ENCODE data around the gene CTCFL. TPM values are rescaled to one million over a fixed set of nuclear protein-coding genes. Genes with fewer than 3 reads are reported as not detected.
"Not testable (repeated sequence)": the region's sequence is repeated elsewhere in the genome, so short reads cannot be mapped to it uniquely, and the experiment has no call there.

Gene CTCFL
- polyA plus RNA-seq, 4 donors, result 1.0 to 3.6 (median 2.5) TPM

DNA sequence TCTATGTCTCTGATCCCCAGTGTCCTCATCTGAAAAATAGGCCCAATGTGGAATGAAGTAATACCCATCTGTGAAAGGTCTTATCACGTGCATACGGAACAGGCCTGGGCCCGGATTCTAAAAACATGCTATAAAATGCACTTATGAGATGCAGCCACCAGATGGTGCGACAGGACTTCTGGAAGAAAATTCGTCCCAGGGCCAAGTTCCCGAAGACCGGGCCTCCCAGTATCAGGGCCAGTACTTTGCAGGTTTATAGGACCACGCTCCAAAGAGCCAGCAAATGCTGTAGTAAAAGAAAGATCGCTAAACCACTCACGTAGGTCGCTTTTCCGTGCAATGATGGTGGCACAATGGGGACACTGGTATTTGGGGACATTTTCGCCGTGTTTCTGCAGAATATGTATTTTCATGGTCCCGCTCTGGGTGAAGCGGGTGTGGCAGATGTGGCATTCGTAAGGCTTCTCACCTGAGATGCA is 10.6 kb downstream of the CTCFL start:
- DNase-seq (ENCODE audit: low read depth in 4 of 4, low spot score in 2 of 4), result peak in 3 of 4 donors; percentile 50 to 58 (median 57)

DNA sequence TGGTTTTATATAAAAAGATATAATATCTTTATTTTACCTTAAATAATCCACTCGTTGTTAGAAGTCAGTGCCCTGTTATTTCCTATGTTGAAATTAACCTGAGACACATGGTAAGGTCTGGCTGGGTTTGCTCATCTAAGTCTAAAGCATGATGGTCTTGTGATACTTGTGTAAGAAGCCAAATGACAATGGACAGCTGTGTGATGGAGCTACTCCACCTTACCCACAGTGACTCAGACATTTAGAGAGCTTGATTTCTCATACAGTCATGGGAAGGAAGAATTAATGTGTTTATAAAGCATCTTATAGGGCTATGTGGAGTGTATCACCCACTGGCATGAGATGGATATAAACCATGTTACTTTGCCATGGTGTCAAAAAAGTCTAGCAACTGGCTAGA is 11.7 kb downstream of the CTCFL start:
- DNase-seq (ENCODE audit: low read depth in 4 of 4, low spot score in 2 of 4), result no peak

DNA sequence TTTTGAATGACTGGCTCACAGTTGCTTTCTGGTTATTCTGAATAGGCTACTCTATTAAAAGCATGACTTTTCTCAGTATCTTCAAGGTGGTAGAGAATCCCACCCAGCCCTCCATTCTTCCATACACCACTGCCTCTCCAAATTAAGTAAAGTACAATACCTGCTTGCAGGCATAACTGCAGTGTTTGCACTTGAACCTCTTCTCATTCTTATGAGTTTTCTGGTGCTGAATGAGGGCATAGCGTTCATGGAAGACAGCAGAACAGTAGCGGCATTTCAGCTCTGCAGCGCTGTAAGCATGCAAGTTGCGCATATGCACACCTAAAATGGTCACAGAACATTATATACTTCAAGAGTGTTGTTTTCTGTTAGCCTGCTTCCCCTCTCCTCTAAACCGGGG is 12.5 kb downstream of the CTCFL start:
- DNase-seq (ENCODE audit: low read depth in 4 of 4, low spot score in 2 of 4), result no peak

DNA sequence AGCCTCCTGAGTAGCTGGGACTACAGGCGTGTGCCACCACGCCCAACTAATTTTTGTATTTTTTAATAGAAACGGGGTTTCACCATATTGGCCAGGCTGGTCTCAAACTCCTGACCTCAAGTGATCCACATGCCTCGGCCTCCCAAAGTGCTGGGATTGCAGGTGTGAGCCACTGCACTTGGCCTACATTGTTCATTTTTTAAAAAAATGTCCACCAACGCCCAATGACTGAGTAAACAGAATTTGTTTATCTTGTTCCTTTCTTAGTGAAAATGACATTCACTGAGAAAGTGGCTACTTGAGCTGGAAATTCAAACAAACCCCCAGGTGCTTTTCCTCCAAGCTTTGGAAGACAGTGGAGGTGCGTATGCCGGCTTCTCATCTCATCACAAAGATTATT is 13.2 kb downstream of the CTCFL start:
- not testable (repeated sequence) for DNase-seq (ENCODE audit: low read depth in 4 of 4, low spot score in 2 of 4)

DNA sequence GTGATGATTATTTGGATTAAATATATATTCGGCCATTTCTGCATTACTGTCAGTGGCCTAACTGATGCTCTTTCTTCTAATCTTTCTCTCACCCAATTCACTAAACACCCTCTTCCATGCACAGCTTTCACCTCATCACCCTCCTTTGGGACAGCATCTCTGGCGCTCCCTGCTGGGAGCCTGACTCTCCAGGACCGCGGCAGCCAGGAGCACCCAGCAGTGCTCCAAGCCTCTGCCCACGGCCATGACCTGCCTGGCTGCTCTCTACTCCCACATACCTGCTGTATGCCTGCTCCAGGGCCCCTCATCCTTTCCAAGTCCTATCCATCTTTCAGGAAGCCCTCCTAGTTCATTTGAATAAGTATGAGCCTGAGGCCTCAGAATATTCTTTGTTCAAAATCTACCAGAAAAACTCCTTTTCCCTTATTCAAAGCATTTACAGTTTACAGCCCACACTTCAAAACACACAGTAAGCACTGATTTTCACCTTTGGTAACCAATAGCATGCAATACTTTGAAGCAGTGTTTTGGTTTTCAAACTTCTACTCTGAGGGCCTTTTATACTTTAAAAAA is 15.2 kb downstream of the CTCFL start:
- no peak for DNase-seq (ENCODE audit: low read depth in 4 of 4, low spot score in 2 of 4)

DNA sequence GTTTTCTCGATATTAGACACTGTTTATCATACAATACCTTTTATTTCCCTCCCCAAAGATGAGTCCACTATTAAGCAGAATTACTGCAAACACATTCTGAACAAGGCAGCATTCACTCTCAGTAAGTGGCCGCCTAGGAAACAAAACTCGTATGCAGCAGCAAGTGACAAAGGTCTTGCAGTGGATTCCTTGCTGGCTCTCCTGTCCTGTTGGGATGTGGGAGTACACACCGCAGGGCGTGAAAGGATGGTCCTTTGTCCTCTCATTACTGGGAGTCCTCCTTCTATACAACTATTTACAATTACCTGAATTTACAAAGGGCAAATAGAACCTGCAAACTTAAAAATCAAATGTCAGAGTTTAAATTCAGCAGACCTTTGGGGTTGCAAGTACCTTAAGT is 16.1 kb downstream of the CTCFL start:
- no peak for DNase-seq (ENCODE audit: low read depth in 4 of 4, low spot score in 2 of 4)

DNA sequence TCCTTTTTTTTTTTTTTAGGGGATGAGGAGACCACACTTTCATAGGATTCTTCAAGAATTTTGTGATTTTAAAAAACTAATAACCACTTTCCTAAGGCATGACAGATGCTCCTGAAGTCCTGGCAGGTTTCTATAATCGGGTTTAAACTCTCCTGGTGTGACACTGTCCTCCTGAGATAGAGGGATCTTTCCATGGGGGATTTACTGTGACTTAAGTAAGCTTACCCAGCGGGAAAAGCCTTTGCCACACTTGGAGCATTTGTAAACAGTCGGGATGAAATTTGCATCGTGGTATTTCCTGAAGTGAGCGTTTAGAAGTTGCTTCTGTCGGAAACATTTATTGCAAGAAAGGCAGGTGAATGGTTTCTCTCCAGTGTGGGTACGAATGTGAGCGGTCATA is 16.6 kb downstream of the CTCFL start:
- no peak for DNase-seq (ENCODE audit: low read depth in 4 of 4, low spot score in 2 of 4)

DNA sequence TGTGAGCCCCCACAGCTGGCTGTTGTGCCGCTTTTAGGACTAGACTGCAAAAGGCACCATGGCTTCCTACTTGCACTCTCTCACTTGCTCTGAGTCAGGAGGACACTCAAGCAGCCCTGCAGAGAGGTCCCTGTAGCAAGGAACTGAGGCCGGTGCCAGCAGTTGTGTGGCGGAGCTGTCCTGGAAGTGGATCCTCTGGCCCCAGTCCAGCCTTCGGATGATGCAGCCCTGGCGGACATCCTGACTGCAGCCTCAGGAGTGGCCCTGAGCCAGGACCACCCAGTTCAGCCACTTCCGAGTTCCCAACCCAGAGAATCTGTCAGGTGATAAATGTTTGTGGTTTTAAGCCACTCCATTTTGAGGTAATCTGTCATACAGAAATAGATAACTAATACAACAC is 17.5 kb downstream of the CTCFL start:
- DNase-seq (ENCODE audit: low read depth in 4 of 4, low spot score in 2 of 4), result no peak

DNA sequence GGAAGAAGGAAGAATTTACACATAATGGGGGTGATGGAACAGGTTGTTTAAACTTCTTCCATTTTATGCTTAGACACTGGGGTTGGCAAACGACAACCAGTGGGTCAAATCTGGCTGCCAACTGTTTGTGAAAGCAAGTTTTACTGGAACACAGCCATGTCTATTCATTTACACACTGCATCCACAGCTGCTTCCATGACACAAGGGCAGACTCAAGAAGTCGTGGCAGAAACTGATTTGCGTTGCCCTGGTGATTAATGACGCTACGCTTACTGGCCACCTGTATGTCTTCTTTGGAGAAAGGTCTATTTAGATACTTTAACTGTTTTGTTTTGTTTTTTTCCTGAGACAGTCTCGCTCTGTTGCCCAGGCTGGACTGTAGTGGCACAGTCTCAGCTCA is 19.0 kb downstream of the CTCFL start:
- DNase-seq (ENCODE audit: low read depth in 4 of 4, low spot score in 2 of 4), result no peak

DNA sequence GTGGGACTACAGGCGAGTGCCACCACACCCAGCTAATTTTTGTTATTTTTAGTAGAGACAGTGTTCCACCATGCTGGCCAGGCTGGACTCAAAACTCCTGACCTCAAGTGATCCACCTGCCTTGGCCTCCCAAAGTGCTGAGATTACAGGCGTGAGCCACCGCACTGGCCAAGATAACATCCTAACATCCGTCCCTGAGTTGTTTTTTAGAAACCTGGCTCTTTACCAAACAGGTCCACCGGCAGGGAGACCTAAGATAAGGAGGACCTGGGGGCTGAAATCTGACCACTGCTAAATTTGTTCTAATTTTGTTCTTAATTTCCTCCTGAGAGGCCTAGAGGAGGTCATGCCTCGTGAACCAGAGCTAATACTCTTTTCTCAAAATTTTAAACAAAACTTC is 20.5 kb downstream of the CTCFL start:
- no peak for DNase-seq (ENCODE audit: low read depth in 4 of 4, low spot score in 2 of 4)

DNA sequence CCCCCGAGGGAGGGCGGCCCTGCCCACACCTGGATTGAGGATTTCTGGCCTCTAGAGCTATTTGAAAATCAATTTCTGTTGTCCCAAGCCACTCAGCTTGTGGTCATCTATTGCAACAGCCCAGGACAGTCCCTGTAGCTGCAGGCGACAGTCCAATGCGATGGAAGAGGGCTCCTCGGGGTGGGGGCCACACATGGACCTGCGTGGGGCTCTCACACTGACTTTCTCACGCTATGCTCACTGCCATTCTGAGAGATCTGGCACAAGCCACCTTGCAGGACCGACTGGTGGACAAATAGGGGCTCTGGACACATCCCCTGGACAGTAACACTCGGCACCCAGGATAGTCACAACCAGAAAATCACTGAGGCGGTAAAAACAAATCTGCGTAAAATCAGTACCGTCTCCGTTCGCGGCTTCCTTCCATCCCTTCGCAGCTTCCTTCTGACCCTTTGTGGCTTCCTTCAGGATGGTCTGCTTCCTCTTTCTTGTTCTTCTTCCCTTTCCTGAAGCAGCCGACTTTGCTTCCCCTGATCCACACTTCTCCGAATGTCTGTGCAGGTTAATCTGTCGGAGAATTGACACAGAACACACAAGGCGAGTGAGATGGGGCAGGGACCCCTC is 21.8 kb downstream of the CTCFL start:
- no peak for DNase-seq (ENCODE audit: low read depth in 4 of 4, low spot score in 2 of 4)

DNA sequence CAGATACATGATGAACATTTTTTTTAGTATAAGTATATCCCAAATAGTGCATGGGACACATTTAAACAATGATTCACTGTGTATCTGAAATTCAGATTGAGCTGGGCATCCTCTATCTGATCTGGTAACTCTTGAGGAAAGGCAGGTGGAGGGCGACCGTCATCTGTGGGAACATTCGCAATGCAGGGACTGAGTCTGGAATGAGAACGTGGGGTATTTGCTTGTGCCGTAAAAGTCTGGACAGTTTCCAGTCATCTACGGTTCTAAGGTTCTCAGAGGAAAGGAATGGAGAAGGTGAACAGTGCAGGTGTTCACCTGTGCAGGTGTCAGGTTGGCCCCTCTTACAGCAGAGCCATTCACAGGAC is 22.6 kb downstream of the CTCFL start:
- no peak for DNase-seq (ENCODE audit: low read depth in 4 of 4, low spot score in 2 of 4)

DNA sequence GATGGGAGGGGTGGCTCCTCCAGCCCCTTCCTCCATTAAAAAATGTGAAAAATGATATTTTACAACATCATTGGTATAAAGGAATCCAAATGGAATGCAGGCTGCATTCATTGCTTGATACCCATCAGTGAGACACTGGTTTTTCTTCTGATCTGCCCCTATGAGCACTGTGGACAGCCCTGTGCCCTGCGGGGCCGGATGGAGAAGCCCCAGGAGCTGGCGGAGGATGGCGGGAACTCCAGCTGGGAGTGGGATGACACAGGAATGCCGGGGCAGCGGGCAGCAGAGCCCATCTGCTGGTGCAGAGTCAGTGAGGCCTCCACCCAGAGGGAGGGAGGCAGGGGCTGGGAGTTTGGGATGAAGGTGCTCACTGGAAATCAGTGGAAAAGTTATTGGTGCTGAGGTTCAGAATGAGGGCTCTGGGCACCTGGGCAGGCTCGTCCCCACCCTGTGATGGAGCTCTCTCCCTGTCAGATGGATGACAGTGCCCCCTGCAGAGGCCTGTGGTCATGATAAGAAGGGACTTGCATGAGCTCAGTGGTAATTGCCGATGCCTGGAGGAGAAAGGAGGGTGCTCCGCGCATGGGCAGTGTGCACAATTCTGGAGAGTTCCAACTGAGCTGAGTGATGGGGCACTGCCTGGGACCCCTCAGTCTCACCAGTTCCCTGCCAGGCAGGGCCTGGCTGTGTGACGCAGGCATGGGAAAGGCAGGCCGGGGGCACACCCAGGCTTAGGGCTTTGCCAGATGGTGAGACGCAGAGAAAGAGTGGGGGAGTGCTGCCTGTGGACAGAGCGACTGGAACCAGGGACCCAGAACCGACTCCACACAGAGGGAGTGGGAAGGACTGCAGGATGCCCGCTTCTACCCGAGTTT is 23.2 kb downstream of the CTCFL start:
- DNase-seq (ENCODE audit: low read depth in 4 of 4, low spot score in 2 of 4), result no peak

DNA sequence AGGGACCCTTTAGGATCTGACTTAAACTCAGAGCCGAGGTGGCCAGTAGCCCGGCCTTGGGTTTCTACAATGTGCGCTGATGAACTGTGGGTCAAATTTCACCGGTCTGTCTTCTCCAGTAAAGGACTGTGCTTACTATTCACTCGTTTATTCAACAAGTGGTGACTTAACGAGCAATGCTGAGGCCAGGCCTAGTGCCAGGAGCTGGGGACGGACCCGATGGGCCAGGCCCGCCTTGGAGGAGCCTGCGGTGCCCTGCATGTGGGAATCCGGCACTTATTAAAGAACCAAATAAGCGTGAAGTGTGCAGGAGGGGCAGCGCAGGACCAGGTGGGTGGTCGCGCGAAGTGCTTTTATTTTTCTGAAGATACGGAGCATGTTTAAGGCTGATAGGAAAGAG is 24.0 kb downstream of the CTCFL start:
- no peak for DNase-seq (ENCODE audit: low read depth in 4 of 4, low spot score in 2 of 4)

DNA sequence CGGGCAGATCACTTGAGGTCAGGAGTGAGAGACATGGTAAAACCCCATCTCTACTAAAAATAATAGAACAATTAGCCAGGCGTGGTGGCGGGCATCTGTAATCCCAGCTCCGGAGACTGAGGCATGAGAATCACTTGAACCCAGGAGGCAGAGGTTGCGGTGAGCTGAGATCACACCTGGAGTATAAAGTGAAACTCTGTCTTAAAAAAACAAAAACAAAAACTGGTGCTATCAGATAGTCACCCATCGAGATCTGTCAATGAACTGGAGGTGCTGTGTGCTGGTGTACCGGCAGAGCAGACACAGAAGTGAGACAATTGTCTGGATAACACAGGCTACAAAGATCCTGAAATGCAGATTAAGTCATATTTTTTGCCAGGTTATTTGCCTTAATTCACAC is 24.7 kb downstream of the CTCFL start:
- no peak for DNase-seq (ENCODE audit: low read depth in 4 of 4, low spot score in 2 of 4)

DNA sequence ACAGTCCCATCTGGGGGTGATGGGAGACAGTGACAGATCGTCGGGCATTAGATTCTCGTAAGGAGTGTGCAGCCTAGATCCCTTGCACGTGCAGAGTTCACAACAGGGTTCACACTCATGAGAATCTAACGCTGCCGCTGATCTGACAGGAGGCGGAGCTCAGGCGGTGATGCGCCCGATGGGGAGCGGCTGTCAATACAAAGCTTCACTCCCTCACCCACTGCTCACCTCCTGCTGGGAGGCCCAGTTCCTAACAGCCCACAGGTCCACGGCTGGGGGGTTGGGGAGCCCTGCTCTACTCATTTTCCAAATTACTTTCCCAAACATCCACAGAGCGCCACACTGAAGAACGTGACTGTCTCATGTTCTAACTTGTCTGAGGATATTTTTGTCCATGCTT is 25.3 kb downstream of the CTCFL start:
- no peak for DNase-seq (ENCODE audit: low read depth in 4 of 4, low spot score in 2 of 4)

DNA sequence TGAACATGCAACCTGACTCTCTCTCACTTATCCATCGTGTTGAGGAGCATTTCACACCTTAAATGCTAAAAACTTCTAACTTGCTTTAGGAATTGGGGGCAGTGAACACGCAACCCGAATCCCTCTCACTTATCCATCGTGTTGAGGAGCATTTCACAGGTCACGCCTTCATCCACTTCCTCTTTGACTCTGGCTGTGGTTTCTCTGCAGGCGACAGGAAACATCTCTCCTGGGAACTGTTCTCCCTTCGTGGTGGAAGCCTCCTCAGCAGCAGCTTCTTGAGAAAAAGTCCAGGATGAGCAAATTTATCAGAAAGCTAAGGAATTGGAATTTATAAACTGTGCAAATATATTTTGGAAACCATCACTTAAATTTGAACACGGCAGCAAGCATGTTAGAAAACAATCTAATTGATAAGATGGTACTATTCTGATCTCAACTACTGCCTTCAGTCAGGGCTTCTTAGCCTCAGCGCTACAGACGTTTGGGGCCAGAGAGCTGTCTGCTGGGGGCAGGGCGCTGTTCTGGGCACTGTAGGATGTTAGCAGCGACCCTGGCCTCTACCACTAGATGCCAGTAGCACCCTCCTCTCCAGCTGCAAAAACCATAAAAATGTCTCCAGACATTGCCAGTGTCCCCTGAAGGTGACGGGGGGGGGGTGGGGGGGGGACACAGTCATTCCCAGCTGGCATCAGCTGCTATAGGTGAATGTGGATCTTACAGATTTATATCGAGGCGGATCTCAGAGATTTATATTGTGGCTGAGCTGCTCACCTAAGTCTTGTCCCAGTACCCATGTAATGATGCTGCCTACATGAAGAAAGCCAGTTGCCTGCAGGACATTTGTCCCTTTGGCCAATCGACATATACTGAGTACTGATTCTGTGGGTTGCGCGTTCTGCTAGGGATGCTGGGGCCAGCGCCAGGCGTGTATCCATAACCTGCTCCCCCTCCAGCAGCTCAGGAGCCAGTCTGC is 26.2 kb downstream of the CTCFL start:
- no peak for DNase-seq (ENCODE audit: low read depth in 4 of 4, low spot score in 2 of 4)

DNA sequence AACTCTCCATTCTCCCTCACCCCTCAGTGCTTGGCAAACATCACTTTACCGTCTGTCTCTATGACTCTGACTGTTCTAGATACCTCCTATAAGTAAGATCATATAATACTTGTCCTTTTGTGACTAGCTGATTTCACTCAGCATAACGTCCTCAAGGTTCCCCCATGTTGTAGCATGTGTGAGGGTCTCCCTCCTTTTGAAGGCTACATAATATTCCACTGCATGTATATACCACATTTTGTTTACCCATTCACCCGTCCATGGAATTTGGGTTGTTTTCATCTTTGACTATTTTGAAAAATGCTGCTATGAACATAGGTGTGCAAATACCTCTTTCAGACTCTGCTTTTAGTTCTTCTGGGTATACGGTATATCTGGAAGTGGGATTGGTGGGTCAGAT is 28.3 kb downstream of the CTCFL start:
- no peak for DNase-seq (ENCODE audit: low read depth in 4 of 4, low spot score in 2 of 4)

DNA sequence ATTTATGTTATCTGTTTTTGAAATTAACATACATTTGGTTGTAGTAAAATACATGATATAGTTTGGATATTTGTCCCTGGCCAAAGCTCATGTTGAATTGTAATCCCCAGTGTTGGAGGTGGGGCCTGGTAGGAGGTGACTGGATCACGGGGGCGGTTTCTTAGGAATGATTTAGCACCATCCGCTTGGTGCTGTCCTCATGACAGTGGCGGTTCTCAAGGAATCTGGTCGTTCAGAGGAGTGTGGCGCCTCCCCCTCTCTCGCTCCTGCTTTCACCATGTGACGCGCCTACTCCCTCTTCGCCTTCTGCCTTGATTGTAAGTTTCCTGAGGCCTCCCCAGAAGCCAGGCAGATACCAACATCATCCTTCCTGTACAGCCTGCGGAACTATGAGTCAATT is 29.0 kb downstream of the CTCFL start:
- DNase-seq (ENCODE audit: low read depth in 4 of 4, low spot score in 2 of 4), result no peak

DNA sequence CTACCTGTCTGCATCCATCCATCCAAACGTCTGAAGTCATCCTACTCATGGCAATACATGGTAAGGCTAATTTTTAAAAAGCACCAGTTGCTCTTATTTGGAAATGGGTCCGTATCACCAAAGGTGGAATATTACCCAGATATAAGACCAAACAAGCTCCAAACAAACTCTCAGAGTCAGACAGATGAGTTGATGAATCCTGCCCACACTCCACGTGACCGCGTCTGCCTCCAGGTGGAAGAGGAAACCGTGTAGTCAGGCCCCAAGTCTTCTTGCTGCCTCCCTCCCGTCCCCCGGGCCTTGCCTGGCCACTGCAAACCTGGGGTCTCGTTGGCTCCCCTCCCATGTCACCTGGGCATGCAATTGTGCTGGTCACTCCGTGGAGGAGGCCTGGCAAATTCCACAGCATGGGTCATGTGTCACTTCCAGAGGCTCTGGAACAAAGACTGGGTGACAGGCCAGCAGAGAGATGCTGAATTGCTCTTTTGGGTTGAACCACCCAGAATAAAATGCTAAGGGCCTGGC is 31.8 kb downstream of the CTCFL start:
- no peak for DNase-seq (ENCODE audit: low read depth in 4 of 4, low spot score in 2 of 4)

DNA sequence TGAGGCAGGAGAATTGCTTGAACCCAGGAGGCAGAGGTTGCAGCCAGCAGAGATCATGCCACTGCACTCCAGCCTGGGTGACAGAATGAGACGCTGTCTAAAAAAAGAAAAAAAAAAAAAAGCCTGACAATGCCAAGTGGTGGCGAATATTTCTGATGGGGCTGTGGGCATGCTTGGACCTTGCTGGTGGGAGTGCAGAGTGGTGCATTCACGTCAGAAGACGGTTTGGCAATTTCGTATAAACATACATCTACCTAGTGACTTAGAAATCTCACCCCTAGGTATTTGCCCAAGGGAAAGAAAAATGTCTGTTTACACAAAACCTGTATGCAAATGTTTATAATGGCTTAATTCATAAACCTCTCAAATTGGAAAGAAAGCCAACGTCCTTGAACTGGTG is 33.6 kb downstream of the CTCFL start:
- no peak for DNase-seq (ENCODE audit: low read depth in 4 of 4, low spot score in 2 of 4)

All from left renal cortex interstitium (tissue), 4 donors.